Memory B cell (primary cell): ENCODE measurements around the gene LIMD2.
"Not testable (repeated sequence)": the region's sequence is repeated elsewhere in the genome, so short reads cannot be mapped to it uniquely, and the experiment has no call there.

Experiments
- ATAC-seq: fragments of 150-1000 bp; cut with Tn5 transposase; 2 replicates; pipeline ENCODE4 v1.10.0; 2021; ENCODE audit warnings: low read depth, mild to moderate bottlenecking, moderate library complexity
- DNase-seq, 2 donors: peaks; one replicate each; pipeline ENCODE4 v3.0.0; 2022; ENCODE audit warnings: low spot score in 2 of 2
- H3K27ac Mint-ChIP-seq: one replicate; pipeline ENCODE4 v1.8.0; 2022; ENCODE audit warnings: mild to moderate bottlenecking, moderate library complexity, mixed read lengths
- H3K27me3 Mint-ChIP-seq: one replicate; pipeline ENCODE4 v1.8.0; 2022; ENCODE audit warnings: mixed read lengths
- H3K36me3 Mint-ChIP-seq: one replicate; pipeline ENCODE4 v1.8.0; 2022; ENCODE audit warnings: mild to moderate bottlenecking, mixed read lengths
- H3K4me1 Mint-ChIP-seq: one replicate; pipeline ENCODE4 v1.8.0; 2022; ENCODE audit warnings: mixed read lengths
- H3K4me3 Mint-ChIP-seq: one replicate; pipeline ENCODE4 v1.8.0; 2022; ENCODE audit warnings: mild to moderate bottlenecking, moderate library complexity, mixed read lengths
- H3K9me3 Mint-ChIP-seq: one replicate; pipeline ENCODE4 v1.8.0; 2022; ENCODE audit warnings: mixed read lengths

LIMD2 gene

DNA sequence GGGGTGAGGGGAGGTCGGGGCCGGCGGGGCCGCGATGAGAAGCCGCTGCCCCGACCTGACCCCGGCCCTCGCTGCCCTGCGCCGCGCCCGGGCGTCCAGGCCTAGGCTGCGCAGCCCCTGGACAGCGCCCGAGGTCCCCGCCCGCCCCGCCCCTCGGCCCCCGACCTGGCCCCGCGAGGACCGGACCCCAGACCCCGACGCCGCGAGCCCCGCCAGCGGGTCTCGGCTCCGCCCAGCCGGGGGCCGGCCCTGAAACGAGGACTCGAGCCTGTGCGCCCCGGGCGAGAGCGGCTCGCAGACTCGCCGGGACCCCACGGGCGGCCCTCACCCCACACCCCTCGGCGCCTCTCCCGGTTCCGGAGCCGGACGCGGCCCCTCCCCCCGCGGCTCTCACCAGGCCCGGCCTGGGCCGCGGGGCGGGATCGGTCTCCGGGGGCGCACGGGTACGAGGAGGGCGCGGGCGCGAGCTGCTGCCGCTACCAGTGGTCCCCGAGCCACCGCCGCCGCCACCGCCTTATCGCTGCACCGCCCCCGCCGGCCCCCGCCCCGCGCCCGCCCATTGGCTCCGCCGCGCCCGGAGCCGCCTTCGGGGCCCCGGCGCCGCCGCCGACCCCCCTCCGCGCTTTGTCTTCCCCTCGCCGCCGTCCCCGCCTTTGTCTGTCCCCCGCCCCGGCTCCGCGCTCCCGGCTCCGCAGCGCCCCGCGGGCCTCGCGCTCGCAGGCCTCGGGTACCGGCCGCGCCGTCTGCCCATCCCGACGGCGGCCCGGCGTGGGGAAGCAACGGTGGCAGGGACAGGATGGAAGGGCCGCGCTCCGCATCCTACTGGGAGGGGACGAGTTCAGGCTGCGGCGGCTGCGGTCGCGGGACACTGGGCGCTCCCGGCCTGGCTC lies at the start of gene LIMD2:
Gene LIMD2, minus strand, starts transcription at position 488 of the 890 bp plus-strand sequence. CDS start 827 bp downstream, outside the sequence.
- peaks cover 48% of the 10 kb centered on the region for H3K4me1 Mint-ChIP-seq
- peak within 1 kb of the TSS; percentile 96 for H3K4me3 Mint-ChIP-seq
- H3K36me3 Mint-ChIP-seq, result peaks cover 11% of the 10 kb centered on the region
- no peaks in the 10 kb centered on the region for H3K9me3 Mint-ChIP-seq
- no peaks in the 10 kb centered on the region for H3K27me3 Mint-ChIP-seq
- ATAC-seq (peak; percentile 25), DNase-seq (peak; percentile 77 to 85)
- peak within 1 kb of the TSS; percentile 97 for H3K27ac Mint-ChIP-seq

DNA sequence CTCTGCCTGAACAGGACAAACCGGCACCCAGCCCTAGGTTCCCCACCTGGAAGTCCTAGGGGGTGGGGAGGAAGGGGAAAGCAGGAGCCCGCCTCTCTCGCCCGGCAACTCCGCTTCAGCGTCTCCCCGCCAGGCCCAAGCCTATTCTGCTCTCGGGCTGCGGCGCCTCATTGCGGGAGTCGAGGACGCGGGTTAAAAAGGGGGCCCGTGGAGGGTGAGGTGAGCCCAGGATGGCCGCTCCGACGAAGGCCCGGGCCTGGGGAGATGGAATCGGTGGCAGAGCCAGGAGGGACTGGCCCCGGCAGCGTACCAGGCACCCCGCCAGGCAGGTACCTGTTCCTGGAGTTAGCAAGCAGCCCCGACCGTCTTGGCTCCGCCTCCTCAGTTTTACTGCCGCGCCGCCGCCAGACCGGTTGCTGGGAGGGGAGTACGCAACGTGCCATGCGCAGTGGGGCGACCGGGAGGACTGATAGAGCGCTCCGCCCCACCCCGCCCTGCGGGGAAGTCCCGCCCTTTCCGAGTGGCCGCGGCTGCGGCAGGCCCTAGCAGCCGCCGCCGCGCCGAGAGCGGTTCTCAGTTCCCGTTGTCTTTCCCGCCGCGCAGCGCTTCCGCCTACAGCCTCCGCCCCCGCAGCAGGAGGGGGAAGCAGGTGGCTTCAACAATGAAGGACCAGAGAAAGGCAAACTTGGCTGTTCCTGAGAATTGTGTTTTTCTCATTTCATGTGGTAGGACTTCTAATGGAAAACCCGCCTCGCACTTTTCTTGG lies 41.7 kb upstream of the LIMD2 start, which contains the start of gene STRADA:
Gene STRADA, minus strand, starts transcription at position 392 of the 766 bp plus-strand sequence. CDS start 13,430 bp downstream, outside the sequence.
- peaks cover 18% of the 10 kb centered on the region for H3K4me1 Mint-ChIP-seq
- H3K27ac Mint-ChIP-seq, result peak within 1 kb of the TSS; percentile 99
- ATAC-seq (peak; percentile 82), DNase-seq (peak; percentile 96 to 99)
- H3K27me3 Mint-ChIP-seq, result no peaks in the 10 kb centered on the region
- H3K9me3 Mint-ChIP-seq, result no peaks in the 10 kb centered on the region
- peak within 1 kb of the TSS; percentile 91 for H3K4me3 Mint-ChIP-seq
- peaks cover 4% of the 10 kb centered on the region for H3K36me3 Mint-ChIP-seq

DNA sequence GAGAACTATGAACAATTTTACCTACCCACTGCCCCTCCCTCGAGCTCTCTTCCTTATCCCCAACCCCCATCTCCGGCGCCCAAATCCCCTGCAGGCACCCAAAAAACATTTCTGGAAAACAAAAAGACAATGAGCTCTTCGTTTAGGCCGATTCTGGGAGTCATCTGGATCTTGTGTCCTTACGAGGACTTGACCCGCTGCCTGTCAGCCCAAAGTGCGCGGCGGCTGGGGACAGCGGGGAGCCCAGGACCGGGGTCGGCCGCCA lies 41.1 kb upstream of the LIMD2 start:
- H3K27me3 Mint-ChIP-seq, result no peaks in the 10 kb centered on the region
- DNase-seq (no peak), ATAC-seq (no peak)
- H3K4me1 Mint-ChIP-seq, result peaks cover 18% of the 10 kb centered on the region
- H3K4me3 Mint-ChIP-seq, result peak overlapping the region; percentile 91
- peaks cover 2% of the 10 kb centered on the region for H3K36me3 Mint-ChIP-seq
- no peaks in the 10 kb centered on the region for H3K9me3 Mint-ChIP-seq
- peak overlapping the region; percentile 99 for H3K27ac Mint-ChIP-seq

DNA sequence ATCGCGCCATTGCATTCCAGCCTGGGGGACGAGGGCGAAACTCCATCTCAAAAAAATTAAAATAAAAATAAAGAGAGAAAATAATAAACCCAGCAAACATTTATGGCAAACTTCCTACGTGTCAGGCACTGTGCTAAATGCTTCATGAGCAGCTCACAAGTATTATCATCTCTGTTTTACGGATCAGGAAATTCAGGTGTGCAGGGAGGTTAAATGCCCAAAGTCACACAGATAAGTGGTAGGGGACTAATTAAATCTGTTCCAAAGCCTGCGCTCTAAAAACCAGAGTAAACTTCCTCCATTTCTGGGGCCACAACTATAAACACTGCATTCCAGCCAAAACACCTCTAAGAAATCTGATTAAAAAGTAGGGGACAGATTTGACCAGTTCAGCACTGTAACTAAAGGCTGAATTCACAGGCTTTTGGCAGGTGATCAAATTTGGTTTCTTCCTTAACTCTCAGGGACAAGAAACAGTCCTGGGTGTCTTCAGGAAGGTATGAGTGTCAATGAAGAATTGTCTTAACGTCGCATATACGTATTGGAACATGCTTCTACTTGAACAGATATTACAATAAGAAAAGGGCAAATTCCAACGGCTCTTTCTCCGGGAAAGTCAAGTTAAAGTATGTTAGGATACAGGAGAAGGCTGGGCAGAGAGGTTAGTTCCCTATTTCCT lies 40.7 kb upstream of the LIMD2 start:
- H3K4me3 Mint-ChIP-seq, result peak overlapping the region; percentile 91
- H3K27ac Mint-ChIP-seq, result peak overlapping the region; percentile 99
- no peaks in the 10 kb centered on the region for H3K27me3 Mint-ChIP-seq
- no peak for ATAC-seq
- peaks cover 2% of the 10 kb centered on the region for H3K36me3 Mint-ChIP-seq
- peaks cover 18% of the 10 kb centered on the region for H3K4me1 Mint-ChIP-seq
- no peak for DNase-seq
- no peaks in the 10 kb centered on the region for H3K9me3 Mint-ChIP-seq

DNA sequence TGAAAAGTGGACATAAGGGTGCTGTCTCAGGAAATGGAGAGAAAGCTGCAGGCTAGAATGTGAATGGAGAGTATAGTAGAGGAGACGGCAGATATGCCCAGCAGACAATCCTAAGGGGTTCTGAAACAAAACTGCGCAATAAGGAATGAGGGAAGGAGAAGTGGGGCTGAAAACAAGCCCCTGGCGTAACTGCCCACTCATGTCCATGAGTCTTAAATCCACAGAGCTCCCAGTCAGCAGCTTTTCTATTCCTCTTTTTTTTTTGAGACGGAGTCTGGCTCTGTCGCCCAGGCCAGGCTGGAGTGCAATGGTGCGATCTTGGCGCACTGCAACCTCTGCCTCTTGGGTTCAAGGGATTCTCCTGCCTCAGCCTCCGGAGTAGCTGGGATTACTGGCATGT lies 35.8 kb upstream of the LIMD2 start:
- no peak overlapping the region for H3K4me3 Mint-ChIP-seq
- H3K4me1 Mint-ChIP-seq, result peaks cover 10% of the 10 kb centered on the region
- H3K36me3 Mint-ChIP-seq, result peaks cover 4% of the 10 kb centered on the region
- no peaks in the 10 kb centered on the region for H3K27me3 Mint-ChIP-seq
- no peaks in the 10 kb centered on the region for H3K9me3 Mint-ChIP-seq
- ATAC-seq (no peak), DNase-seq (no peak)
- H3K27ac Mint-ChIP-seq, result no peak overlapping the region

DNA sequence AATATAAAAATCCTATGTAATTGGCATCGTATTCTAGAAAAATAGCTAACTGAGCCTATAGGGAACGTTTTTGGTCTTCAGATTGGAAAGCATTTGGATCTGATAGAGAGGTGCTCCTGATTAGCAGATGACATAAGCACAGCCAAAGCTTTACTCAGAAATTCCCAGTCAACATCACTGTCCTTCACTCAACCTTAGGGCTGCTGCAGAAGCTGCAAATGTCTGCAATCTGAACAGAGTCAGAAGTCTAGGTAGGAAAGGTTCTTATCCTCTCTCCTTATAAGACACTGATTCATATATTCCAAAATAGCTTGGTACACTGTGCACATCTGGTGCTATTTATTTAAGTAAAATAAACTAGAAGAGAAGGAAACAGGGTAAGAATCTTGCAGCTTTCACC lies 22.5 kb upstream of the LIMD2 start:
- Mint-ChIP-seq H3K4me1 (peaks cover 2% of the 10 kb centered on the region), H3K27me3 (no peaks in the 10 kb centered on the region), H3K27ac (no peak overlapping the region), H3K36me3 (peaks cover 6% of the 10 kb centered on the region), H3K9me3 (no peaks in the 10 kb centered on the region), H3K4me3 (no peak overlapping the region)
- ATAC-seq (no peak), DNase-seq (no peak)

DNA sequence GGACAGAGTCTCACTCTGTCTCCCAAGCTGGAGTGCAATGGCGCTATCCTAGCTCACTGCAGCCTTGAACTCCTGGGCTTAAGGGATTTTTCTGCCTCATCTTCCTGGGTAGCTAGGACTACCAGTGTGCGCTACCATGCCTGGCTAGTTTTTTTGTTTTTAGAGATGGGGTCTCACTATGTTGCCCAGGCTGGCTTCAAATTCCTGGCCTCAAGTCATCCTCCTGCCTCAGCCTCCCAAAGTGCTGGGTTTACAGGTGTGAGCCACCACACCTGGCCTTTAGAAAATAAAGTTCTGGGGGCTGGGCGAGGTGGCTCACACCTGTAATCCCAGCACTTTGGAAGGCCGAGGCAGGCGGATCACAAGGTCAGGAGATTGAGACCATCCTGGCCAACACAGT lies 20.3 kb upstream of the LIMD2 start:
- not testable (repeated sequence) for H3K27ac Mint-ChIP-seq, H3K27me3 Mint-ChIP-seq, H3K36me3 Mint-ChIP-seq, H3K4me1 Mint-ChIP-seq, ATAC-seq, H3K9me3 Mint-ChIP-seq, DNase-seq, H3K4me3 Mint-ChIP-seq

DNA sequence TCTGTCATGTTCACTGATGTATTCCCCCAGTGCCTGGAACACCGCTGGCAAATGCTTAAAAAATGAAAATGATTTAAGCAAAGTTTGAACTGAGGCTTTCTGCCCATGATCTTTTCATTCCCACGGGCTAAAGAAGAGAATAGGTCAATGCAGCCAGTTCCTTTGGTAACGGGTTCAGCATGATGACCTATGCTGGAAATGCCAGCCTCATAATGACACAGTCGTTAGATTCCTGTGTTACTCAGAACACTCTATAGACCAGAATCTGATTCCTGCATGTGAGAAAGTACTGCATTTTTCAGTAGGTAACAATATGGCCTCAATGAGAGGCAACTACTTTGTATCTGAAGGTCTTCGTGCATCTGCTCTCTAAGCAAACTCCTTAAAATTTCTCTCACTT lies 19.1 kb upstream of the LIMD2 start:
- peaks cover 8% of the 10 kb centered on the region for H3K36me3 Mint-ChIP-seq
- H3K9me3 Mint-ChIP-seq, result no peaks in the 10 kb centered on the region
- peaks cover 4% of the 10 kb centered on the region for H3K4me1 Mint-ChIP-seq
- no peak for ATAC-seq
- DNase-seq, result no peak
- H3K27me3 Mint-ChIP-seq, result no peaks in the 10 kb centered on the region
- H3K27ac Mint-ChIP-seq, result no peak overlapping the region
- no peak overlapping the region for H3K4me3 Mint-ChIP-seq

DNA sequence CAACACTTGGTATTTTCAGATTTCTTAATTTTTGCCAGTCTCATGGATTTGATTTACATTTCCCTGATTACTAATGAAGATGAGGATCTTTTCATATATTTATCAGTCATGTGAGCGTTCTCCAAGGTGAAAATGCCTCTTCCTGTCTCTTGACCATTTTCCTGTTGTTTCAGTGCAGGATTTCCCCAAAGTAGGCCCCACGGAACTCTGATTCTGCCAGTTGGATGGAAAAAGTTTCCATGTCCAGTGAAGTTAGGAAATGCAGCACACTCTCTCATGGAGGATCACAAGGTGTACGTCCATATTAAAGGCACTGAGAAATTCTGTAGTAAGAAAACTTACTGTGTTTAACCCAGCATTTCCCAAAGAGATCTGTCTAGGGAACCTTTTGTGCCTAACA lies 16.5 kb upstream of the LIMD2 start:
- H3K4me3 Mint-ChIP-seq, result no peak overlapping the region
- H3K36me3 Mint-ChIP-seq, result peaks cover 7% of the 10 kb centered on the region

DNA sequence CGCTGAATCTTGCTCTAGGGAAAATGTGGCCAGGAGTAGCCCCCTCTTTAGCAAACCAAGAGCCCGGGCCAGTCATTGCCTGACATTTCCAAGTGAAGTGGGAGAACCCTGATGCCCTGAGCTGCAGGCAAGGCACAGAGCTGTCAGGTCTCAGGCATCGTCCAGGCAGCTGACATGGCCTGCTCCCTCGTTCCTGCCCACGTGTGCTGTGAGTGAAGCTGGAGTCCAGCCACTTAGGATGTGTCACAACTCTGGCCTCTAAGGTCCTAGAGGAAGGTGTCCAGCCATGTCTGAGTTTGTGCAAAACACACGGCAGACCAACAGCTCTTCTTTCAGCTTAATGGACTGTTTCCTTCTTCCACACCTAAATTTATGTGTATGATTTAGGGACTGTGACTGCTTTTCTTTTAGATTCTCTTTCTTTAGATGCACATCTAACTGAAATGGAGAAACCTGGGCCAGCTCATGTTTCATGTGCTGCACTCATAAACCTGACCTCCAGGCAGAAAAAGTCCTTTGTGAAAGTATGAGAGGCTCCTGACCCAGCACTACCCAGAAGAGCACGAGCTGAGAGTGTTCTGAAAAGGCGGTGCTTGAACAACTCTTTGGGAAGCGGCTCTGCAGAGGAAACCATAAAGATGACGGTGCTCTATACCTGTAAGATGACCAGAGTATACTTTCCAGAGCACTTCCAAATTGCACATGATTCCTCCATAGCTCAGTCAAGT lies 14.8 kb upstream of the LIMD2 start:
- H3K27me3 Mint-ChIP-seq, result no peaks in the 10 kb centered on the region
- DNase-seq (no peak), ATAC-seq (no peak)
- no peak overlapping the region for H3K27ac Mint-ChIP-seq
- H3K9me3 Mint-ChIP-seq, result no peaks in the 10 kb centered on the region
- no peak overlapping the region for H3K4me3 Mint-ChIP-seq
- peaks cover 10% of the 10 kb centered on the region for H3K36me3 Mint-ChIP-seq
- H3K4me1 Mint-ChIP-seq, result peaks cover 7% of the 10 kb centered on the region

More for the DNA sequence above, 16.5 kb upstream of the LIMD2 start:
- H3K4me1 Mint-ChIP-seq, result peaks cover 2% of the 10 kb centered on the region
- H3K27ac Mint-ChIP-seq, result peak overlapping the region; percentile 55
- no peaks in the 10 kb centered on the region for H3K27me3 Mint-ChIP-seq
- DNase-seq, result no peak
- H3K9me3 Mint-ChIP-seq, result no peaks in the 10 kb centered on the region
- ATAC-seq, result no peak

DNA sequence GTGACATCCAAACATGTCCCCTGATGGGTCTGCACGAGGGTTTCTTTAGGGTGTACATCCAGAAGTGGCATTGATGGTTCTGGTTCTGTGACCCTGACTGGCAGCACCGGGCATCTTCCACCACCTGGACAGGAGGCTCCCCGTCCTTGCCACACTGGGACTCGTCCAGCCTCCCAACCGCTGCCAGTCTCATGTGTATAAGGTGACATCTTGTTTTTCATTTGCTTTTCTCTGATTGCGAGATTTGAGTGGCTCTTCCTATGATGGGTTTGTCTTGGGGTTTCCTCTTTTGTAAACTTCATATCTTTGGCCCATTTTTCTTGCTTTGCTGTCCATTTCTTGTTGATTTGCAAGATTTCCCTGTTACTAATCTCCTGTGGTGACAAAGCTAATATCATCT lies 9.2 kb upstream of the LIMD2 start:
- H3K9me3 Mint-ChIP-seq, result no peaks in the 10 kb centered on the region
- DNase-seq (no peak), ATAC-seq (no peak)
- H3K4me3 Mint-ChIP-seq, result no peak overlapping the region
- H3K27me3 Mint-ChIP-seq, result no peaks in the 10 kb centered on the region
- H3K4me1 Mint-ChIP-seq, result peaks cover 26% of the 10 kb centered on the region
- H3K27ac Mint-ChIP-seq, result peak overlapping the region; percentile 77
- H3K36me3 Mint-ChIP-seq, result peaks cover 11% of the 10 kb centered on the region

DNA sequence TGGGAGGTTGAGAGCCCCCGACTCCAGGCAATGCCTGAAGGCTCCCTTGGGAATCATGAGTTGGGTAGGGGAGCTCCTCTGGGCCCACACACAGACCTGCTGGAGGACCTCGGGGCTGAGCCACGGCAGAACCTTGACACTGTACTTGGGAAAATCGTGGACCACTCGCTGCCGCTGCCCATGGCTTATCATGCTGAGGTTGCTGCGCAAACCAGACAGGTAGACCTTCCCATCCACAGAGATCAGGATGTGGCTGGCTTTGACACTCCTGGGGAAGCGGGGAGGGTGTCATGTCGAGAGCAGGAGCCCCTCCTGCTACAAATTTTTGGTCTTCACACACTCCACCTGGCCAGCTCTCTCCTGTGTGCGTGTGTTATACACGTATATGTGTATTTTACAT lies 7.2 kb upstream of the LIMD2 start:
- DNase-seq (no peak), ATAC-seq (no peak)
- Mint-ChIP-seq H3K4me1 (peaks cover 40% of the 10 kb centered on the region), H3K36me3 (peaks cover 15% of the 10 kb centered on the region), H3K27ac (peak overlapping the region; percentile 76), H3K4me3 (no peak overlapping the region), H3K9me3 (no peaks in the 10 kb centered on the region), H3K27me3 (no peaks in the 10 kb centered on the region)

DNA sequence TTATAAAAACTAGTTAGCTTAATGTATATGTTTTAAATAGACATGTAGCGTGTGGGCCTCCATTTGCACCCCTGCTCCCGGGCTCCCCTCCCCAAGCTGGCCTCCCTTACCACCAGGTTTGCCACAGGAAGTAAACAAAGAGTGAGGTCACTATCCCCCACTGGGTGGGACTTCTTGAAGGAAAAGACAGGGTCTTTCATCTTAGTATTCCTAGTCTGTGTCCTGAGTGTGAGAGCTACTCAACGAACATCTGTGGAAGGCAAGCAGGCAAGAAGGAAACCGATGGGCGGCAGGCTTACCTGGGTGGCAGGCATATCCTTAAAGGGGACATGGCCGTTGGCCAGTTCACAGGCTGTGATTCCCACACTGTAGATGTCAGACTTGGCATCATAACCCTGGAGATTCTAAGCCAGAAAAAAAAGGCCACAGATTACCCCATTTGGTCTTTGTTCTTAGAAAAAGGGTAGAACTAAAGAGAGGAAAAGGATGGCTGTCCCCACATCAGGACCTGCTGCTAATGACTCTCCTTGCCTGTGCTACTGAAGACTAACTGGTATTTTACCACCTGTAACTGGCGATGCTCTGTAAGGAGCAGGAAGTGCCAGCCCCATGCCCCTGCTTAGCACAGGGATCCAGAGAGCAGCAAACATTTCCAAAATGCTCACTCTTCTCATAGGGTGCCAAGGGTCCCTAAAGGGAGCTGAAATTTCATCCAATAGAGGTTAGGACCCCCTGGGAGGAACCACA lies 6.6 kb upstream of the LIMD2 start:
- H3K36me3 Mint-ChIP-seq, result peaks cover 15% of the 10 kb centered on the region
- H3K4me1 Mint-ChIP-seq, result peaks cover 42% of the 10 kb centered on the region

More for the DNA sequence above, 6.6 kb upstream of the LIMD2 start:
- no peak overlapping the region for H3K4me3 Mint-ChIP-seq
- DNase-seq (no peak), ATAC-seq (no peak)
- no peaks in the 10 kb centered on the region for H3K27me3 Mint-ChIP-seq
- peak overlapping the region; percentile 76 for H3K27ac Mint-ChIP-seq
- H3K9me3 Mint-ChIP-seq, result no peaks in the 10 kb centered on the region
